Hepatocyte (in vitro differentiated cells): ENCODE data around the gene SPOPL.

Experiments
- EZH2 ChIP-seq: fragments of 200-600 bp; sonication (generic); IDR thresholded peaks from 2 replicates; pipeline ENCODE4 v1.6.1; 2016; ENCODE audit warnings: antibody characterized with exemption, mild to moderate bottlenecking, borderline replicate concordance
- EZH2phosphoT487 ChIP-seq: fragments of 200-600 bp; sonication (generic); IDR thresholded peaks from one replicate; pipeline ENCODE4 v1.6.1; 2018; ENCODE audit warnings: antibody characterized with exemption, mild to moderate bottlenecking, low read depth, moderate library complexity; ENCODE audit not compliant: unreplicated experiment, severe bottlenecking
- TF ChIP-seq, protein P1 (sequence below): fragments of 200-600 bp; sonication (generic); IDR thresholded peaks from 2 replicates; pipeline ENCODE4 v1.5.1; 2016; ENCODE audit warnings: antibody characterized with exemption, mild to moderate bottlenecking; ENCODE audit not compliant: poor library complexity

DNA sequence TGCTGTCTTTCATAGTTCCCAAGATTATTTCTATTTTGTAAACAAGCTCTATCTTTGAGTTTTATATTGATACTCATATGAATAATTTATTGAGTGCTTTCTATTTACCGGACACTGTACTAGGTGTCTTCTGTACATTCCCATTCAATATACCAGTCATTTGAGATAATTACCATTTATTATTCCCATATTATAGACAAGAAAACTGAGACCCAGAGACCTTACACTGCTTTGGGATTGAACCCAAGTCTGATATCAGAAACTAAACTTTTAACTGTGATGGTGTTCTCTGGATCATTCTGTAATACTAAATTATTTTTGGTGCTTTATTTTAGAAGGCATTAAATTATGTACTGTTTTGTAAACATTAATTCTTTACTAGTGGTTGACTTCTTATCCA lies 17.3 kb downstream of the SPOPL start:
- TF ChIP-seq, protein P1, sequence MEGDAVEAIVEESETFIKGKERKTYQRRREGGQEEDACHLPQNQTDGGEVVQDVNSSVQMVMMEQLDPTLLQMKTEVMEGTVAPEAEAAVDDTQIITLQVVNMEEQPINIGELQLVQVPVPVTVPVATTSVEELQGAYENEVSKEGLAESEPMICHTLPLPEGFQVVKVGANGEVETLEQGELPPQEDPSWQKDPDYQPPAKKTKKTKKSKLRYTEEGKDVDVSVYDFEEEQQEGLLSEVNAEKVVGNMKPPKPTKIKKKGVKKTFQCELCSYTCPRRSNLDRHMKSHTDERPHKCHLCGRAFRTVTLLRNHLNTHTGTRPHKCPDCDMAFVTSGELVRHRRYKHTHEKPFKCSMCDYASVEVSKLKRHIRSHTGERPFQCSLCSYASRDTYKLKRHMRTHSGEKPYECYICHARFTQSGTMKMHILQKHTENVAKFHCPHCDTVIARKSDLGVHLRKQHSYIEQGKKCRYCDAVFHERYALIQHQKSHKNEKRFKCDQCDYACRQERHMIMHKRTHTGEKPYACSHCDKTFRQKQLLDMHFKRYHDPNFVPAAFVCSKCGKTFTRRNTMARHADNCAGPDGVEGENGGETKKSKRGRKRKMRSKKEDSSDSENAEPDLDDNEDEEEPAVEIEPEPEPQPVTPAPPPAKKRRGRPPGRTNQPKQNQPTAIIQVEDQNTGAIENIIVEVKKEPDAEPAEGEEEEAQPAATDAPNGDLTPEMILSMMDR: no peak
- TF ChIP-seq EZH2 (no peak), EZH2phosphoT487 (no peak)
